HFF-Myc (cell line): ENCODE data around the gene ZNF669.

Experiments used
- DNase-seq: peaks from one replicate; pipeline ENCODE4 v3.0.0-alpha.2; 2011; ENCODE audit warnings: low read depth; ENCODE audit errors: extremely low read depth
- H3K4me3 ChIP-seq: replicated peaks from 2 replicates; pipeline ENCODE4 v1.5.1; 2011; ENCODE audit warnings: low read depth, mild to moderate bottlenecking, control low read depth, low read length
- CTCF ChIP-seq: IDR thresholded peaks from 2 replicates; pipeline ENCODE4 v1.5.1; 2012; ENCODE audit warnings: mild to moderate bottlenecking, low read depth, low read length, control low read depth; ENCODE audit errors: missing control alignments

Gene ZNF669

GRCh38 chr1:247113733-247114271 lies 9.6 kb upstream of the ZNF669 start:
- DNase-seq, result no peak
- H3K4me3 ChIP-seq, result no peak overlapping the region
- TF ChIP-seq CTCF, result no peak

- DNase-seq, result no peak
- no peak for TF ChIP-seq CTCF
- H3K4me3 ChIP-seq, result no peak overlapping the region
Observed at GRCh38 chr1:247113094-247113497, 8.9 kb upstream of the ZNF669 start.

- peak overlapping the region; percentile 45; the same call in 1 of the 2 replicates for H3K4me3 ChIP-seq
- DNase-seq, result no peak
- no peak for TF ChIP-seq CTCF
Observed at GRCh38 chr1:247112479-247112781, 8.3 kb upstream of the ZNF669 start.

- TF ChIP-seq CTCF, result no peak
- H3K4me3 ChIP-seq, result peak overlapping the region; percentile 45
- no peak for DNase-seq
Observed at GRCh38 chr1:247111700-247112478, 7.7 kb upstream of the ZNF669 start.

GRCh38 chr1:247111259-247111699 lies 7.1 kb upstream of the ZNF669 start:
- H3K4me3 ChIP-seq, result peak overlapping the region; percentile 45
- TF ChIP-seq CTCF, result no peak
- no peak for DNase-seq

- H3K4me3 ChIP-seq, result peak overlapping the region; percentile 45
- TF ChIP-seq CTCF, result no peak
- no peak for DNase-seq
Observed at GRCh38 chr1:247110627-247111258, 6.6 kb upstream of the ZNF669 start.
